ENCODE data around the gene CDH2.

The CDH2 gene

GRCh38 chr18:28013066-28013465 is 163.9 kb downstream of the CDH2 start:
- Histone ChIP-seq H3K4me2 (ENCODE audit: low read length) (no peak overlapping the region), H3K23ac (ENCODE audit: low read length) (no peak overlapping the region), H4K8ac (ENCODE audit: low read depth, low read length) (no peak overlapping the region), H2AFZ (ENCODE audit: insufficient read depth, low read length, poor library complexity) (no peak overlapping the region), H4K12ac (ENCODE audit: low read depth, low read length) (no peak overlapping the region), H3K4ac (ENCODE audit: low read depth, low read length) (no peak overlapping the region), H3K4me3 (ENCODE audit: low read depth, low read length) (no peak overlapping the region), H3K27me3 (ENCODE audit: insufficient read depth, low read length) (no peaks in the 10 kb centered on the region), H3K9me3 (ENCODE audit: insufficient read depth, low read depth, low read length) (no peaks in the 10 kb centered on the region), H4K91ac (ENCODE audit: low read depth, low read length) (no peak overlapping the region), H3K18ac (ENCODE audit: low read length) (no peak overlapping the region), H3K27ac (ENCODE audit: low read depth, low read length) (no peak overlapping the region), H2AK5ac (ENCODE audit: low read length) (no peak overlapping the region), H2BK120ac (ENCODE audit: insufficient read depth, low read length, poor library complexity) (no peak overlapping the region), H3K79me1 (ENCODE audit: low read length) (no peaks in the 10 kb centered on the region), H3K79me2 (ENCODE audit: control insufficient read depth, insufficient read depth, low read length, poor library complexity) (no peaks in the 10 kb centered on the region), H3K4me1 (ENCODE audit: control insufficient read depth in 1 of 2, insufficient read depth in 2 of 2, low read length in 2 of 2) (peaks cover 0 to 2% of the 10 kb centered on the region in 2 experiments), H3K9ac (ENCODE audit: low read length) (no peak overlapping the region), H3K36me3 (ENCODE audit: control insufficient read depth in 1 of 2, insufficient read depth in 2 of 2, low read length in 2 of 2) (no peaks in the 10 kb centered on the region), H2BK12ac (ENCODE audit: low read length) (no peak overlapping the region), H3K14ac (ENCODE audit: low read length) (no peak overlapping the region), H2BK5ac (ENCODE audit: low read depth, low read length, poor library complexity) (no peak overlapping the region)
- DNase-seq = peak in 1 of 2 donors; percentile 4
- no CpG with 5 or more reads among the region's 1 CpG for WGBS (ENCODE audit: extremely low coverage, insufficient coverage, insufficient read length)

GRCh38 chr18:28012336-28012735 is 164.6 kb downstream of the CDH2 start:
- Histone ChIP-seq H2AFZ (ENCODE audit: insufficient read depth, low read length, poor library complexity) (no peak overlapping the region), H3K79me1 (ENCODE audit: low read length) (no peaks in the 10 kb centered on the region), H3K9me3 (ENCODE audit: insufficient read depth, low read depth, low read length) (no peaks in the 10 kb centered on the region), H2BK12ac (ENCODE audit: low read length) (no peak overlapping the region), H3K36me3 (ENCODE audit: control insufficient read depth in 1 of 2, insufficient read depth in 2 of 2, low read length in 2 of 2) (no peaks in the 10 kb centered on the region), H3K27me3 (ENCODE audit: insufficient read depth, low read length) (no peaks in the 10 kb centered on the region), H3K4me1 (ENCODE audit: control insufficient read depth in 1 of 2, insufficient read depth in 2 of 2, low read length in 2 of 2) (peaks cover 0 to 2% of the 10 kb centered on the region in 2 experiments), H3K79me2 (ENCODE audit: control insufficient read depth, insufficient read depth, low read length, poor library complexity) (no peaks in the 10 kb centered on the region), H2AK5ac (ENCODE audit: low read length) (no peak overlapping the region), H3K4me3 (ENCODE audit: low read depth, low read length) (no peak overlapping the region), H4K8ac (ENCODE audit: low read depth, low read length) (no peak overlapping the region), H3K27ac (ENCODE audit: low read depth, low read length) (no peak overlapping the region), H2BK120ac (ENCODE audit: insufficient read depth, low read length, poor library complexity) (no peak overlapping the region), H3K23ac (ENCODE audit: low read length) (no peak overlapping the region), H3K18ac (ENCODE audit: low read length) (no peak overlapping the region), H3K4me2 (ENCODE audit: low read length) (no peak overlapping the region), H4K91ac (ENCODE audit: low read depth, low read length) (no peak overlapping the region), H2BK5ac (ENCODE audit: low read depth, low read length, poor library complexity) (no peak overlapping the region), H3K4ac (ENCODE audit: low read depth, low read length) (no peak overlapping the region), H3K14ac (ENCODE audit: low read length) (no peak overlapping the region), H4K12ac (ENCODE audit: low read depth, low read length) (no peak overlapping the region), H3K9ac (ENCODE audit: low read length) (no peak overlapping the region)
- no peak for DNase-seq

GRCh38 chr18:28009589-28009988 is 167.3 kb downstream of the CDH2 start:
- no peak overlapping the region for H4K8ac ChIP-seq (ENCODE audit: low read depth, low read length)
- H2BK120ac ChIP-seq (ENCODE audit: insufficient read depth, low read length, poor library complexity) = no peak overlapping the region
- H3K4me1 ChIP-seq (ENCODE audit: control insufficient read depth in 1 of 2, insufficient read depth in 2 of 2, low read length in 2 of 2) = peaks cover 0 to 2% of the 10 kb centered on the region in 2 experiments
- no peak overlapping the region for H2BK12ac ChIP-seq (ENCODE audit: low read length)
- no peak overlapping the region for H3K18ac ChIP-seq (ENCODE audit: low read length)
- H3K4me3 ChIP-seq (ENCODE audit: low read depth, low read length) = no peak overlapping the region
- H4K91ac ChIP-seq (ENCODE audit: low read depth, low read length) = no peak overlapping the region
- no peak overlapping the region for H3K23ac ChIP-seq (ENCODE audit: low read length)
- no peaks in the 10 kb centered on the region for H3K79me2 ChIP-seq (ENCODE audit: control insufficient read depth, insufficient read depth, low read length, poor library complexity)
- no peak overlapping the region for H2AFZ ChIP-seq (ENCODE audit: insufficient read depth, low read length, poor library complexity)
- no peak overlapping the region for H3K4me2 ChIP-seq (ENCODE audit: low read length)
- no peaks in the 10 kb centered on the region for H3K36me3 ChIP-seq (ENCODE audit: control insufficient read depth in 1 of 2, insufficient read depth in 2 of 2, low read length in 2 of 2)
- no peak overlapping the region for H3K27ac ChIP-seq (ENCODE audit: low read depth, low read length)
- H3K9ac ChIP-seq (ENCODE audit: low read length) = no peak overlapping the region
- no CpG with 5 or more reads among the region's 6 CpGs for WGBS (ENCODE audit: extremely low coverage, insufficient coverage, insufficient read length)
- no peaks in the 10 kb centered on the region for H3K27me3 ChIP-seq (ENCODE audit: insufficient read depth, low read length)
- H3K9me3 ChIP-seq (ENCODE audit: insufficient read depth, low read depth, low read length) = no peaks in the 10 kb centered on the region
- no peak overlapping the region for H3K4ac ChIP-seq (ENCODE audit: low read depth, low read length)
- no peak overlapping the region for H2AK5ac ChIP-seq (ENCODE audit: low read length)
- no peaks in the 10 kb centered on the region for H3K79me1 ChIP-seq (ENCODE audit: low read length)
- no peak overlapping the region for H4K12ac ChIP-seq (ENCODE audit: low read depth, low read length)
- no peak overlapping the region for H3K14ac ChIP-seq (ENCODE audit: low read length)
- DNase-seq = no peak
- H2BK5ac ChIP-seq (ENCODE audit: low read depth, low read length, poor library complexity) = no peak overlapping the region

GRCh38 chr18:28007841-28008240 is 169.1 kb downstream of the CDH2 start:
- no peak overlapping the region for H3K4me2 ChIP-seq (ENCODE audit: low read length)
- H3K79me2 ChIP-seq (ENCODE audit: control insufficient read depth, insufficient read depth, low read length, poor library complexity) = no peaks in the 10 kb centered on the region
- H2BK12ac ChIP-seq (ENCODE audit: low read length) = no peak overlapping the region
- no peak overlapping the region for H4K91ac ChIP-seq (ENCODE audit: low read depth, low read length)
- no peak overlapping the region for H3K27ac ChIP-seq (ENCODE audit: low read depth, low read length)
- no peak overlapping the region for H4K12ac ChIP-seq (ENCODE audit: low read depth, low read length)
- no peaks in the 10 kb centered on the region for H3K36me3 ChIP-seq (ENCODE audit: control insufficient read depth in 1 of 2, insufficient read depth in 2 of 2, low read length in 2 of 2)
- WGBS (ENCODE audit: extremely low coverage, insufficient coverage, insufficient read length) = no CpG with 5 or more reads among the region's 5 CpGs
- H3K14ac ChIP-seq (ENCODE audit: low read length) = no peak overlapping the region
- H3K18ac ChIP-seq (ENCODE audit: low read length) = no peak overlapping the region
- H3K4ac ChIP-seq (ENCODE audit: low read depth, low read length) = no peak overlapping the region
- no peak overlapping the region for H2BK5ac ChIP-seq (ENCODE audit: low read depth, low read length, poor library complexity)
- H2AK5ac ChIP-seq (ENCODE audit: low read length) = no peak overlapping the region
- DNase-seq = no peak
- no peak overlapping the region for H3K9ac ChIP-seq (ENCODE audit: low read length)
- H3K9me3 ChIP-seq (ENCODE audit: insufficient read depth, low read depth, low read length) = no peaks in the 10 kb centered on the region
- H3K4me3 ChIP-seq (ENCODE audit: low read depth, low read length) = no peak overlapping the region
- no peak overlapping the region for H2BK120ac ChIP-seq (ENCODE audit: insufficient read depth, low read length, poor library complexity)
- no peaks in the 10 kb centered on the region for H3K27me3 ChIP-seq (ENCODE audit: insufficient read depth, low read length)
- H4K8ac ChIP-seq (ENCODE audit: low read depth, low read length) = no peak overlapping the region
- peaks cover 0 to 2% of the 10 kb centered on the region in 2 experiments for H3K4me1 ChIP-seq (ENCODE audit: control insufficient read depth in 1 of 2, insufficient read depth in 2 of 2, low read length in 2 of 2)
- H3K79me1 ChIP-seq (ENCODE audit: low read length) = no peaks in the 10 kb centered on the region
- no peak overlapping the region for H2AFZ ChIP-seq (ENCODE audit: insufficient read depth, low read length, poor library complexity)
- no peak overlapping the region for H3K23ac ChIP-seq (ENCODE audit: low read length)

All from trophoblast cell (in vitro differentiated cells and primary cell).